RKO (cell line): Measurements from ENCODE around the gene TMEM125.

Source experiments
- DNase-seq: peaks from one replicate; pipeline ENCODE4 v3.0.0-alpha.2; 2016; ENCODE audit warnings: low spot score

TMEM125 gene

GRCh38 chr1:43247256-43247921 lies 22.4 kb upstream of the TMEM125 start:
- DNase-seq, result no peak

GRCh38 chr1:43250351-43250761 lies 19.4 kb upstream of the TMEM125 start:
- DNase-seq, result no peak

- DNase-seq, result no peak
Observed at GRCh38 chr1:43251024-43251423, 18.8 kb upstream of the TMEM125 start.

DNA sequence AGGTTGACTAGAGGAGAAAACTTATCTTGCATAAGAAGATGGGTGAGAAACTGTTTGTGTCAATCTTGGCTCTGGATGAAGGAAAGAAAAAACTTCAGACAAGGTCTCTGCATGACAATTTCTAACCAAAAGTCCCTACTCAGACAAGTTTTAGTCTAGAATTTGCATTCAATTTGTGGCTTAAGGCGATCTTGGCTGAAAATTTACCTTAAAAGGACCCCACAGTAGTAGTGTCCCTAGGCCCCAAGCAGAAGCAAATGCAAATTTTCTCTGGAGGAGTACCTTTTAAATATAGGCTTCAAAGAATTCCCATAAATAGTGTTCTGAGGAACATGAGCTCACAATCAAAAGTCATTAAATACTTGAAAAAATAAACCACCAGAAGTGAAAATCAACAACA lies 17.6 kb upstream of the TMEM125 start:
- no peak for DNase-seq

GRCh38 chr1:43253173-43253572 lies 16.6 kb upstream of the TMEM125 start:
- DNase-seq, result no peak

- DNase-seq, result no peak
Observed at GRCh38 chr1:43253876-43254275, 15.9 kb upstream of the TMEM125 start.

- DNase-seq, result no peak
Observed at GRCh38 chr1:43255438-43256210, 14.2 kb upstream of the TMEM125 start.

- DNase-seq, result no peak
Observed at GRCh38 chr1:43256675-43257570, 12.9 kb upstream of the TMEM125 start.

GRCh38 chr1:43258370-43258769 lies 11.4 kb upstream of the TMEM125 start:
- no peak for DNase-seq

DNA sequence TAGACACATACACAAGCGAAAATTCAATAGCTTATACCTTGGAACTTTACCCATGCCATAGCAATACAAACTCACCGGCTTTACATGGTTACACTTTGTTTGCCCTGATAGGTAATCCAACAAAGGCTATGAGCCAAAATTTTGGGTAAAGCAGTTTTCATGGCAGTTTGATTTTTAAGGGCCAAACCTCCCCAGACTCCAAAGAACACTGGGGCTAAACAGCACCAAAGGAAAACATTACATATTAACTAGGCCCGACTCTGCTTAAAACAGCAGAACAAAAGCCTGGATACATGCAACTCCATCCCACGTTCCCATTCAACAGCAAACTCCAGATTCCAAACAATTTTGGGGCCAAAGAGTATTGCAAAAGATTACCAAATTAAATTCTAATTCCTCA lies 4.4 kb upstream of the TMEM125 start:
- DNase-seq, result no peak

GRCh38 chr1:43266881-43267280 lies 2.9 kb upstream of the TMEM125 start:
- DNase-seq, result no peak

DNA sequence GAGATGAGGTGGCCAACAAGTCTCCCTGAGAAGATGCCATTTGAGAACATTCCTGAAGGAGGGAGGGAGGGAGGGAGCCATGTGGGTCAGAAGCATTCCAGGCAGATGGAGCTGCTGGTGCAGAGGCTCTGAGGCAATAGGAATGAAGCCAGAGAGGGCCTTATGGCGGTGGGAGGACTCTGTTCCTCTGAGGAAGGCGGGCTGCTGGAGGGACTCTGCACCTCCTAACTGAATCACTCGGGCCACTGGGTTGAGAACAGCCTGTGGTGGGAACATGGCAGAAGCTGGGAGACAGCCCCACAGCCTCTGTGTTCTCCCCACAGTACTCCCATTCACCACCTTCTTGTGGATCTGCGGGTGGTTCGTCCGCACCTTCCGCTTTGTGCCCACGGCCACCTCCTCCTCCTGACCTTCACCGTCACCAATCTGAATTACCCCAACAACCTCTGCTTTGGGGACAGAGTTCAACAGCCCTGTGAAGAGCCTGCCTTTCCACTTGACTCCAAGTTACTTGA lies 2.4 kb upstream of the TMEM125 start:
- DNase-seq, result no peak

DNA sequence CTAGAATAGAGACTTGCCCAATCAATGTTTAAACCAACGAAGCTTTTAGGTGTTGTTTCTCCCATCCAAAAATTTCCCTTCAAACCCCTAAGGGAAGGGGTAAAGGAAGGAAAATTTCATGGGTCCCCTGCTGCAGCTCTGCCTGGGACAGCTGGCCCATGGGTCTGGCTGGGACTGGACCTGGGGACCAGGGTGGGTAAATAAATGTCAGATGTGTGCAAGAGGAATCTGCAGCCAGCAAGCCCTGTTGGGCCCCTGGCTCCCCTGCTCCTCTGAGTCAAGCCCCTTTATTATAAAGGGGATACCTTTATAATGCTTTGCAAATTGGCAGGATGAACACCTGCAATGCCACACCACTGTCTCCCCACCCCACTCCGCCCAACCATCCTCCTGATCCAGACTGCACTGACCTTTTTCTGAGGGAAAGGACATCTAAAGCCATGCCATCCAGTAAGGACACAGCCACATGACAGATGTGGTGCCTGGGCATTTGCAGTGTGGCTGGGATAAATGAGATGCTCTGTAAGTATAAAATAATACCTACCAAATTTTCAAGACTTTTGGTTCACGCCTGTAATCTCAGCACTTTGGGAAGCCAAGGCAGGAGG lies 1.9 kb upstream of the TMEM125 start:
- no peak for DNase-seq

DNA sequence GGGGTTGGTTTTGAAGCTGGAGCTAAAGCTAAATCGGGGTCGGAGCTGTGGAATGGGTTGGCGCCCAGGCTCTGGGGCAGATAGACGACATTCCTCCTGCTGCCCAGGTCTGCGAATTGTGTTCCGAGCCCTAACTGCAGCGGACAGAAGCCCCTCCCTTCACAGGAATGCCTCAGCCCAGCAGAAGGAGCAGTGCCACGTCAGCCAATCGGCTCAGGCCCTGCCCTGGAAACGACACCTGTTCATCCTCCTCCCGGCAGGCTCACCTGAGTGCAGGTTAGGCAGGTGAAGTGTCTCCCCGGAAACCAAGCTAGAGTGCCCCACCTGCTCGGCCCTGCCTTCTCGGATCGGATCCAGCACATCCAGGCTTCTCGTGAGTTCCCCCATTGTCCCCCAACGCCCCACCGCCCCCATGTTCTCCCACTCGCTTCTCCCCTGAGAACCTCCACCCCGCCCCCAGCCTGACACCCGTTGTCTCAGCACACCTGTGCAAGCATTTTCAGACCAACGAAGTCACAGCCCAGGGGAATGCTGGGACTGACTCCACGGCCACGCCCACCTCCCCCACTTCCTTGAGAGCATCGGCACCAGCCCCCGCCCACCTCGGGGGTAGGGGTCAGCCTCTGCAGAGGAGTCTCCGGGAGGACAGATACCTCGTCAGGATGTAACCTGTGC lies 775 bp downstream of the TMEM125 start:
- DNase-seq, result no peak

- DNase-seq, result no peak
Observed at GRCh38 chr1:43271186-43272118, 1.7 kb downstream of the TMEM125 start.

- no peak for DNase-seq
Observed at GRCh38 chr1:43272161-43272560, 2.4 kb downstream of the TMEM125 start.

DNA sequence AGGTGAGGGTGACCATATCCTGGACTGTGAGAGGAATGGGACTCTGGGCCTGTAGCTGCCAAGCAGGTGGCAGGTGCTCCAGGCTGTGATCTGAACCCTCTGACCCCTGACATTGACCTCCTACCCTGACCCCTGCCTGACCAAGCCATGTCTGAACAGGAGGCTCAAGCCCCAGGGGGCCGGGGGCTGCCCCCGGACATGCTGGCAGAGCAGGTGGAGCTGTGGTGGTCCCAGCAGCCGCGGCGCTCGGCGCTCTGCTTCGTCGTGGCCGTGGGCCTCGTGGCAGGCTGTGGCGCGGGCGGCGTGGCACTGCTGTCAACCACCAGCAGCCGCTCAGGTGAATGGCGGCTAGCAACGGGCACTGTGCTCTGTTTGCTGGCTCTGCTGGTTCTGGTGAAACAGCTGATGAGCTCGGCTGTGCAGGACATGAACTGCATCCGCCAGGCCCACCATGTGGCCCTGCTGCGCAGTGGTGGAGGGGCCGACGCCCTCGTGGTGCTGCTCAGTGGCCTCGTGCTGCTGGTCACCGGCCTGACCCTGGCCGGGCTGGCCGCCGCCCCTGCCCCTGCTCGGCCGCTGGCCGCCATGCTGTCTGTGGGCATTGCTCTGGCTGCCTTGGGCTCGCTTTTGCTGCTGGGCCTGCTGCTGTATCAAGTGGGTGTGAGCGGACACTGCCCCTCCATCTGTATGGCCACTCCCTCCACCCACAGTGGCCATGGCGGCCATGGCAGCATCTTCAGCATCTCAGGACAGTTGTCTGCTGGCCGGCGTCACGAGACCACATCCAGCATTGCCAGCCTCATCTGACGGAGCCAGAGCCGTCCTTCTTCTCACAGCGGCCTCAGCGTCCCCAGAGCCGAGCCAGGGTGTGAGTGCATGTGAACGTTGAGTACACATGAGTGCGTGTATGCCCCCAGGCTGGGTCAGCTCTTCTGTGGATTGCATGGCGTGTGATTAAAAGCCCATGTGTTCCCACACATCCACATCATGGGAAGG lies 3.1 kb downstream of the TMEM125 start:
- no peak for DNase-seq

DNA sequence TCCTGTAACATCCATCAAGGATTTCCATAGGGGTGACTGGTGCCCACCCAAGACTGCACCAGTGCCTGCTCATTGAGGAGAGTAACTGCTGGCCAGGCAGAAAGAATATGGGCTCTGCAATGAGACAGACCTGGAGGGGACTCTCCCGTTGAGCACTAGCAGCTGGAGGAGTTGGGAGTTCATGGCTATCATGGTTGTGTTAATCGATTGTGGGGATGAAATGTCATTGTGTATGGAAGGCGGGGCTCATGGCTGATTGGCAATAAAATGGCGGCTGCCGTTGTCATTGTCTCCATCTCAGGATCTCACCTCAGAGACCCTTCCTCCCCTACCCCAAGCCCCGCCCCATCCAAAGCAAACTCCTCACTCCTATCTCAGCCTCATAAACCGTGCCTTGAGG lies 3.9 kb downstream of the TMEM125 start:
- no peak for DNase-seq
